Measurements from ENCODE around the gene ABCA5. TPM values are rescaled to one million over a fixed set of nuclear protein-coding genes. Genes with fewer than 3 reads are reported as not detected.

ABCA5 gene
- total RNA-seq, 6 donors from 2014 or later, result 10.5 to 62.4 (median 23.1) TPM

- ATAC-seq (ENCODE audit: low FRiP score in 2 of 2) (no peak), DNase-seq (no peak)
- H3K9me3 ChIP-seq, result no peaks in the 10 kb centered on the region
- WGBS, 2 donors, result 75 to 94% methylated on average over 3 of the region's 3 CpGs
- H3K36me3 ChIP-seq, result peaks cover 0 to 4% (median 0%) of the 10 kb centered on the region in 4 donors
- no peaks in the 10 kb centered on the region for H3K4me1 ChIP-seq
- TF ChIP-seq POLR2A (IDR thresholded peaks at IDR 0.05) (no peak), CTCF (IDR thresholded peaks at IDR 0.05) (no peak), POLR2AphosphoS5 (IDR thresholded peaks at IDR 0.05) (no peak), EP300 (IDR thresholded peaks at IDR 0.05) (no peak)
- no peaks in the 10 kb centered on the region for H3K27me3 ChIP-seq
- H3K4me3 ChIP-seq, result no peak overlapping the region
- no peak overlapping the region for H3K27ac ChIP-seq
Observed at GRCh38 chr17:69267219-69267618, 59.7 kb downstream of the ABCA5 start.

- ATAC-seq (ENCODE audit: low FRiP score in 2 of 2) (no peak), DNase-seq (no peak)
- Histone ChIP-seq H3K4me3 (no peak overlapping the region), H3K27me3 (no peaks in the 10 kb centered on the region), H3K9me3 (no peaks in the 10 kb centered on the region), H3K27ac (no peak overlapping the region), H3K4me1 (no peaks in the 10 kb centered on the region), H3K36me3 (peaks cover 0 to 4% (median 0%) of the 10 kb centered on the region in 4 donors)
- WGBS, 2 donors, result 96 to 97% methylated on average over 1 of the region's 1 CpG
- TF ChIP-seq POLR2A (IDR thresholded peaks at IDR 0.05), result no peak
- no peak for TF ChIP-seq POLR2AphosphoS5 (IDR thresholded peaks at IDR 0.05)
- TF ChIP-seq CTCF (IDR thresholded peaks at IDR 0.05), result no peak
- no peak for TF ChIP-seq EP300 (IDR thresholded peaks at IDR 0.05)
Observed at GRCh38 chr17:69265873-69266272, 61.1 kb downstream of the ABCA5 start.

GRCh38 chr17:69254187-69254586 lies 72.7 kb downstream of the ABCA5 start:
- Histone ChIP-seq H3K27me3 (no peaks in the 10 kb centered on the region), H3K36me3 (peaks cover 0 to 21% (median 3%) of the 10 kb centered on the region in 4 donors), H3K4me1 (no peaks in the 10 kb centered on the region), H3K9me3 (no peaks in the 10 kb centered on the region), H3K4me3 (no peak overlapping the region), H3K27ac (no peak overlapping the region)
- TF ChIP-seq POLR2AphosphoS5 (IDR thresholded peaks at IDR 0.05), result no peak
- TF ChIP-seq CTCF (IDR thresholded peaks at IDR 0.05), result no peak
- no peak for TF ChIP-seq EP300 (IDR thresholded peaks at IDR 0.05)
- no peak for TF ChIP-seq POLR2A (IDR thresholded peaks at IDR 0.05)
- WGBS, 2 donors, result 66 to 67% methylated on average over 1 of the region's 1 CpG
- DNase-seq (no peak), ATAC-seq (ENCODE audit: low FRiP score in 2 of 2) (no peak)

GRCh38 chr17:69250641-69251040 lies 76.3 kb downstream of the ABCA5 start:
- H3K4me3 ChIP-seq, result no peak overlapping the region
- H3K9me3 ChIP-seq, result no peaks in the 10 kb centered on the region
- no peak overlapping the region for H3K27ac ChIP-seq
- peaks cover 0 to 21% (median 3%) of the 10 kb centered on the region in 4 donors for H3K36me3 ChIP-seq
- no peaks in the 10 kb centered on the region for H3K4me1 ChIP-seq
- no peak for DNase-seq
- 80 to 83% methylated on average over 4 of the region's 4 CpGs for WGBS, 2 donors
- H3K27me3 ChIP-seq, result no peaks in the 10 kb centered on the region
- TF ChIP-seq POLR2A (IDR thresholded peaks at IDR 0.05) (no peak), EP300 (IDR thresholded peaks at IDR 0.05) (no peak), POLR2AphosphoS5 (IDR thresholded peaks at IDR 0.05) (no peak), CTCF (IDR thresholded peaks at IDR 0.05) (no peak)
- no peak for ATAC-seq (ENCODE audit: low FRiP score in 2 of 2)

GRCh38 chr17:69246726-69247375 lies 80.1 kb downstream of the ABCA5 start:
- Histone ChIP-seq H3K36me3 (no peaks in the 10 kb centered on the region), H3K27me3 (no peaks in the 10 kb centered on the region), H3K4me1 (no peaks in the 10 kb centered on the region), H3K9me3 (no peaks in the 10 kb centered on the region), H3K4me3 (no peak overlapping the region), H3K27ac (no peak overlapping the region)
- TF ChIP-seq POLR2AphosphoS5 (IDR thresholded peaks at IDR 0.05), result no peak
- no peak for TF ChIP-seq POLR2A (IDR thresholded peaks at IDR 0.05)
- TF ChIP-seq EP300 (IDR thresholded peaks at IDR 0.05), result no peak
- peak in 5 of 6 experiments; percentile 21 to 56 (median 41) for TF ChIP-seq CTCF (IDR thresholded peaks at IDR 0.05)
- DNase-seq (no peak), ATAC-seq (ENCODE audit: low FRiP score in 2 of 2) (peak in 1 of 2 donors; percentile 61)
- 62 to 68% methylated on average over 4 of the region's 4 CpGs for WGBS, 2 donors

Measured in upper lobe of left lung (tissue), 6 donors.